HepG2 (cell line): ENCODE results near the gene SHC1. TPM values are rescaled to one million over a fixed set of nuclear protein-coding genes. Genes with fewer than 3 reads are reported as not detected.

ENCODE experiments used
- BORCS8-MEF2B ChIP-seq: sonication (generic); formaldehyde crosslinking; IDR thresholded peaks from 2 replicates; pipeline ENCODE4 v1.8.0; 2022; ENCODE audit warnings: mild to moderate bottlenecking, missing genetic modification reagents
- BRD4 ChIP-seq: sonication (generic); formaldehyde crosslinking; IDR thresholded peaks from 2 replicates; pipeline ENCODE4 v1.4.0; 2020; ENCODE audit warnings: missing genetic modification reagents
- DNMT1 ChIP-seq: sonication (generic); formaldehyde crosslinking; IDR thresholded peaks from 2 replicates; pipeline ENCODE4 v1.5.1; 2020; ENCODE audit warnings: mild to moderate bottlenecking, missing genetic modification reagents
- FIP1L1 ChIP-seq: fragments of 200-400 bp; formaldehyde crosslinking; IDR thresholded peaks from 2 replicates; pipeline ENCODE4 v1.6.1; 2018; ENCODE audit warnings: low read depth, mild to moderate bottlenecking, low read length, moderate library complexity, borderline replicate concordance; ENCODE audit not compliant: insufficient read depth
- GATAD2A ChIP-seq: IDR thresholded peaks from 2 replicates; pipeline ENCODE4 v1.6.1; 2016
- GPN1 ChIP-seq: sonication (generic); formaldehyde crosslinking; IDR thresholded peaks from 2 replicates; pipeline ENCODE4 v1.5.1; 2020; ENCODE audit warnings: missing genetic modification reagents, borderline replicate concordance
- HDAC6 ChIP-seq: fragments of 200-600 bp; sonication (generic); IDR thresholded peaks from 2 replicates; pipeline ENCODE4 v1.7.0; 2017; ENCODE audit warnings: mild to moderate bottlenecking, antibody characterized with exemption, low read length, low read depth
- JDP2 ChIP-seq: sonication (generic); formaldehyde crosslinking; IDR thresholded peaks from 2 replicates; pipeline ENCODE4 v1.8.1; 2022; ENCODE audit warnings: missing genetic modification reagents, borderline replicate concordance
- MIXL1 ChIP-seq: IDR thresholded peaks from 2 replicates; pipeline ENCODE4 v1.6.1; 2016
- NFIC ChIP-seq: IDR thresholded peaks from 2 replicates; pipeline ENCODE4 v1.6.1; 2012; ENCODE audit warnings: mild to moderate bottlenecking, low read length, inconsistent platforms
- SMAD9 ChIP-seq: sonication (generic); formaldehyde crosslinking; IDR thresholded peaks from 2 replicates; pipeline ENCODE4 v1.5.1; 2020; ENCODE audit warnings: mild to moderate bottlenecking, missing genetic modification reagents
- SP2 ChIP-seq: sonication (generic); formaldehyde crosslinking; IDR thresholded peaks from 2 replicates; pipeline ENCODE4 v1.5.1; 2020; ENCODE audit warnings: mild to moderate bottlenecking, missing genetic modification reagents
- SP4 ChIP-seq: sonication (generic); formaldehyde crosslinking; IDR thresholded peaks from 2 replicates; pipeline ENCODE4 v1.8.1; 2023; ENCODE audit warnings: mild to moderate bottlenecking, missing genetic modification reagents
- TAF15 ChIP-seq: fragments of 200-400 bp; formaldehyde crosslinking; IDR thresholded peaks from one replicate; pipeline ENCODE4 v1.6.1; 2018; ENCODE audit warnings: mild to moderate bottlenecking, low read depth, low read length; ENCODE audit not compliant: poor library complexity, severe bottlenecking
- TFAP4 ChIP-seq: sonication (generic); IDR thresholded peaks from 2 replicates; pipeline ENCODE4 v1.6.1; 2016; ENCODE audit warnings: low read depth, borderline replicate concordance
- ZNF205 ChIP-seq: IDR thresholded peaks from 2 replicates; pipeline ENCODE4 v1.6.1; 2018; ENCODE audit warnings: missing biosample characterization, missing genetic modification reagents
- ZNF407 ChIP-seq: sonication (generic); formaldehyde crosslinking; IDR thresholded peaks from one replicate; pipeline ENCODE4 v1.5.1; 2020; ENCODE audit warnings: mild to moderate bottlenecking, missing genetic modification reagents; ENCODE audit errors: not compliant biosample characterization
- ZNF468 ChIP-seq: sonication (generic); formaldehyde crosslinking; IDR thresholded peaks from 2 replicates; pipeline ENCODE4 v1.8.0; 2022; ENCODE audit warnings: mild to moderate bottlenecking, moderate library complexity, missing genetic modification reagents
- ZNF543 ChIP-seq: sonication (generic); formaldehyde crosslinking; IDR thresholded peaks from 2 replicates; pipeline ENCODE4 v1.4.0; 2020; ENCODE audit warnings: mild to moderate bottlenecking, missing genetic modification reagents
- ZNF570 ChIP-seq: sonication (generic); formaldehyde crosslinking; IDR thresholded peaks from 2 replicates; pipeline ENCODE4 v1.4.0; 2020; ENCODE audit warnings: mild to moderate bottlenecking, missing genetic modification reagents, borderline replicate concordance
- ZNF615 ChIP-seq: sonication (generic); formaldehyde crosslinking; IDR thresholded peaks from 2 replicates; pipeline ENCODE4 v1.5.0; 2020; ENCODE audit warnings: mild to moderate bottlenecking, missing genetic modification reagents, borderline replicate concordance
- ZNF616 ChIP-seq: sonication (generic); formaldehyde crosslinking; IDR thresholded peaks from 2 replicates; pipeline ENCODE4 v1.5.0; 2020; ENCODE audit warnings: low read depth, mild to moderate bottlenecking, missing genetic modification reagents
- polyA plus RNA-seq, 8 experiments: library from polyadenylated mRNA; depleted of rRNA in 3 of 8; stranded (reverse) in 7 of 8; unstranded in 1 of 8; fragments of >200 nt; fragmentation: Illumina TruSeq in 4 of 8; extraction: Trizol in 4 of 8; gene quantifications; 2 replicates each; pipeline versions ENCODE4 v1.2.1 to v1.2.3, GENCODE V29; 2011 to 2016; ENCODE audit warnings: low read depth in 4 of 8, missing spikeins in 1 of 8, mixed read lengths in 1 of 8; ENCODE audit not compliant: insufficient read depth in 1 of 8
- total RNA-seq, 5 experiments: library from RNA; depleted of rRNA; stranded (reverse); fragments of >200 nt; fragmentation: Illumina TruSeq; extraction: Trizol; gene quantifications; 2 replicates each; pipeline ENCODE4 v1.2.3, GENCODE V29; 2016; ENCODE audit warnings: low read depth in 1 of 5

Gene SHC1
- total and polyA plus RNA-seq, 2 of the 13 experiments (the other 11 are each of a cell fraction or from before 2014, with no cell fraction given): 52.0 to 137 TPM

GRCh38 chr1:154935749-154936554 is 34.6 kb downstream of the SHC1 start (continued):
- TF ChIP-seq ZNF615 (CRISPR knock-in tag): peak; percentile 96; the same call in 1 of the 2 replicates
- TF ChIP-seq MIXL1 (CRISPR knock-in tag): no peak
- no peak for TF ChIP-seq FIP1L1
- no peak for TF ChIP-seq BORCS8-MEF2B (CRISPR knock-in tag)
- TF ChIP-seq SMAD9 (CRISPR knock-in tag): no peak
- no peak for TF ChIP-seq HDAC6
- TF ChIP-seq NFIC: no peak; the same call in 1 of the 2 replicates
- no peak for TF ChIP-seq JDP2 (CRISPR knock-in tag)
- TF ChIP-seq ZNF407 (CRISPR knock-in tag): no peak
- TF ChIP-seq TAF15: no peak
- TF ChIP-seq ZNF570 (CRISPR knock-in tag): 0 out of 2 replicates have a peak, but pooled peaks have one; percentile 0
- TF ChIP-seq SP4: no peak
- TF ChIP-seq ZNF468 (CRISPR knock-in tag): no peak
- TF ChIP-seq ZNF616 (CRISPR knock-in tag): no peak
- no peak for TF ChIP-seq GPN1 (CRISPR knock-in tag)
- no peak for TF ChIP-seq ZNF543 (CRISPR knock-in tag)
- TF ChIP-seq GATAD2A (CRISPR knock-in tag): no peak
- TF ChIP-seq DNMT1: no peak
- TF ChIP-seq ZNF205: 0 out of 2 replicates have a peak, but pooled peaks have one; percentile 89
- TF ChIP-seq SP2 (CRISPR knock-in tag): peak; percentile 51; the same call in 1 of the 2 replicates
- TF ChIP-seq TFAP4: no peak
- no peak for TF ChIP-seq BRD4 (CRISPR knock-in tag)
